Activated B cell treated with CpG ODN at 0.5 μM for 24 hours (primary cell): ENCODE results near the gene ZBTB7A. TPM values are rescaled to one million over a fixed set of nuclear protein-coding genes. Genes with fewer than 3 reads are reported as not detected.

Source experiments
- ATAC-seq: fragments of 200-7000 bp; cut with Tn5 transposase; one replicate; pipeline ENCODE4 v1.10.0; 2021; ENCODE audit warnings: low read depth, mild to moderate bottlenecking, moderate library complexity
- CTCF ChIA-PET: fragments of 350-600 bp; sonication (Branson Sonifier 250); formaldehyde crosslinking; loops from one replicate; lab custom pipeline; 2021; ENCODE audit warnings: antibody characterized with exemption; lab: Charles Lee
- POLR2A ChIA-PET: fragments of 350-600 bp; sonication (Branson Sonifier 250); formaldehyde crosslinking; loops from one replicate; lab custom pipeline; 2021; ENCODE audit warnings: antibody characterized with exemption; lab: Charles Lee
- DNase-seq: peaks from one replicate; pipeline ENCODE4 v3.0.0; 2022
- H3K27ac Mint-ChIP-seq: one replicate; pipeline ENCODE4 v1.8.0; 2020; ENCODE audit warnings: mixed read lengths
- H3K27me3 Mint-ChIP-seq: one replicate; pipeline ENCODE4 v1.8.0; 2021; ENCODE audit warnings: mixed read lengths
- H3K36me3 Mint-ChIP-seq: one replicate; pipeline ENCODE4 v1.8.0; 2021; ENCODE audit warnings: low read depth, mixed read lengths
- H3K4me1 Mint-ChIP-seq: one replicate; pipeline ENCODE4 v1.8.0; 2021; ENCODE audit warnings: mixed read lengths
- H3K4me3 Mint-ChIP-seq: one replicate; pipeline ENCODE4 v1.8.0; 2020; ENCODE audit warnings: mild to moderate bottlenecking, mixed read lengths
- H3K9me3 Mint-ChIP-seq: one replicate; pipeline ENCODE4 v1.8.0; 2020; ENCODE audit warnings: mixed read lengths
- CTCF ChIP-seq: fragments of 200-600 bp; IDR thresholded peaks from one replicate; pipeline ENCODE4 v1.8.0; 2022; ENCODE audit warnings: antibody characterized with exemption, mild to moderate bottlenecking
- intact Hi-C: fragments of 100-400 bp; cut with micrococcal nuclease; formaldehyde crosslinking; loops from one replicate; pipeline ENCODE4 v1.15.1; 2024
- total RNA-seq: library from RNA; stranded (reverse); gene quantifications from 2 replicates; pipeline ENCODE4 v1.2.3, GENCODE V29; 2022

The ZBTB7A gene
- 44.5 and 49.2 TPM in 2 replicates for total RNA-seq

GRCh38 chr19:4066682-4067395 lies at the start of gene ZBTB7A:
Gene ZBTB7A (minus strand): TSS chr19:4066899. CDS start chr19:4055232, 11,667 bp downstream.
- Mint-ChIP-seq H3K27me3 (no peaks in the 10 kb centered on the region), H3K4me1 (peaks cover 42% of the 10 kb centered on the region), H3K36me3 (peaks cover 2% of the 10 kb centered on the region), H3K27ac (peak within 1 kb of the TSS; percentile 80), H3K4me3 (peak within 1 kb of the TSS; percentile 86), H3K9me3 (no peaks in the 10 kb centered on the region)
- ChIA-PET CTCF (no interaction called here), POLR2A (interaction anchor here (0.6 to 2.9 kb wide), 16 partner anchors 11 to 304 kb away, joined by 3 to 31 read pairs (median 6); partner anchors contain the start of genes DAPK3, EEF2, MRPL54 and PIAS4)
- DNase-seq = peak; percentile 69
- TF ChIP-seq CTCF = no peak
- peak; percentile 26 for ATAC-seq
- intact Hi-C loops = loop anchor here (1.0 to 10.0 kb wide), 11 partner anchors 10 to 512 kb away; partner anchors contain the start of genes ANKRD24, HDGFL2, MAP2K2 and MFSD12

GRCh38 chr19:4115818-4116385 lies 49.2 kb upstream of the ZBTB7A start:
- intact Hi-C loops = loop anchor here (1.0 kb wide), 1 partner anchor 8 kb away; the partner anchor contains the start of gene MAP2K2
- peak; percentile 38 for ATAC-seq
- H3K9me3 Mint-ChIP-seq = no peaks in the 10 kb centered on the region
- peaks cover 52% of the 10 kb centered on the region for H3K36me3 Mint-ChIP-seq
- no peak overlapping the region for H3K4me3 Mint-ChIP-seq
- H3K4me1 Mint-ChIP-seq = peaks cover 51% of the 10 kb centered on the region
- ChIA-PET CTCF (interaction anchor here (1.0 to 1.8 kb wide), 3 partner anchors 24 to 130 kb away, joined by 3 to 9 read pairs (median 3); no protein-coding TSS in a partner anchor), POLR2A (interaction anchor here (0.6 to 1.7 kb wide), 7 partner anchors 27 to 141 kb away, joined by 3 to 11 read pairs (median 5); partner anchors contain the start of genes EEF2 and ZBTB7A)
- H3K27me3 Mint-ChIP-seq = no peaks in the 10 kb centered on the region
- no peak for DNase-seq
- peak overlapping the region; percentile 86 for H3K27ac Mint-ChIP-seq
- TF ChIP-seq CTCF = no peak

GRCh38 chr19:4115050-4115817 lies 48.5 kb upstream of the ZBTB7A start:
- peak; percentile 36 for DNase-seq
- H3K4me1 Mint-ChIP-seq = peaks cover 54% of the 10 kb centered on the region
- peaks cover 53% of the 10 kb centered on the region for H3K36me3 Mint-ChIP-seq
- intact Hi-C loops = loop anchor here (1.0 kb wide), 1 partner anchor 9 kb away; the partner anchor contains the start of gene MAP2K2
- POLR2A ChIA-PET = interaction anchor here (0.6 to 1.7 kb wide), 11 partner anchors 11 to 140 kb away, joined by 3 to 11 read pairs (median 5); partner anchors contain the start of genes EEF2 and ZBTB7A
- peak; percentile 91 for ATAC-seq
- H3K27me3 Mint-ChIP-seq = no peaks in the 10 kb centered on the region
- H3K9me3 Mint-ChIP-seq = no peaks in the 10 kb centered on the region
- CTCF ChIA-PET = interaction anchor here (1.0 to 1.8 kb wide), 3 partner anchors 25 to 129 kb away, joined by 3 to 9 read pairs (median 3); no protein-coding TSS in a partner anchor
- peak overlapping the region; percentile 72 for H3K4me3 Mint-ChIP-seq
- no peak for TF ChIP-seq CTCF
- H3K27ac Mint-ChIP-seq = peak overlapping the region; percentile 86

- no peak overlapping the region for H3K4me3 Mint-ChIP-seq
- no peak for TF ChIP-seq CTCF
Observed at GRCh38 chr19:4114181-4114580, 47.5 kb upstream of the ZBTB7A start.

More at GRCh38 chr19:4114181-4114580, 47.5 kb upstream of the ZBTB7A start:
- CTCF ChIA-PET = interaction anchor here (1.8 kb wide), 1 partner anchor 26 kb away, joined by 9 read pairs; no protein-coding TSS in a partner anchor
- no peaks in the 10 kb centered on the region for H3K9me3 Mint-ChIP-seq
- POLR2A ChIA-PET = interaction anchor here (1.0 to 1.7 kb wide), 4 partner anchors 10 to 129 kb away, joined by 3 to 8 read pairs (median 5); partner anchors contain the start of genes EEF2 and ZBTB7A
- peaks cover 58% of the 10 kb centered on the region for H3K36me3 Mint-ChIP-seq
- intact Hi-C loops = no loop called here
- no peak for ATAC-seq
- no peak for DNase-seq
- H3K4me1 Mint-ChIP-seq = peaks cover 63% of the 10 kb centered on the region
- no peaks in the 10 kb centered on the region for H3K27me3 Mint-ChIP-seq
- peak overlapping the region; percentile 78 for H3K27ac Mint-ChIP-seq
